GM19438 (cell line): Measurements from ENCODE around the gene PPP1R13B.

ENCODE experiments used
- ATAC-seq: cut with Tn5 transposase; IDR thresholded peaks from one replicate; pipeline ENCODE4 v1.9.1; 2021; ENCODE audit warnings: low read depth; ENCODE audit not compliant: unreplicated experiment

The PPP1R13B gene

DNA sequence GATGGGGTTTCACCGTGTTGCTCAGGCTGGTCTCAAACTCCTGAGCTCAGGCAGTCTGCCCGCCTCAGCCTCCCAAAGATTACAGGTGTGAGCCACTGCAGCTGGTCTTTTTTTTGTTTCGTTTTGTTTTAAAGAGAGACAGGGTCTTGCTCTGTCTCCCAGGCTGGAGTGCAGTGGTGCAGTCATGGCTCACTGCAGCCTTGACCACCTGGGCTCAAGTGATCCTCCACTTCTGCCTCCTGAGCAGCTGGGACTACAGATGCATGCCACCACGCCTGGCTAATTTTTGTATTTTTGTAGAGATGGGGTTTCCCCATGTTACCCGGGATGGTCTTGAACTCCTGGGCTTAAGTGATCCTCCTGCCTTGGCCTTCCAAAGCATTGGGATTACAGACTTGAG, 155.7 kb downstream of the PPP1R13B start:
- ATAC-seq = peak; percentile 76

GRCh38 chr14:103690332-103690731, 157.0 kb downstream of the PPP1R13B start:
- ATAC-seq = no peak

- ATAC-seq = peak; percentile 59
Measured at GRCh38 chr14:103688906-103689902, 158.2 kb downstream of the PPP1R13B start.

DNA sequence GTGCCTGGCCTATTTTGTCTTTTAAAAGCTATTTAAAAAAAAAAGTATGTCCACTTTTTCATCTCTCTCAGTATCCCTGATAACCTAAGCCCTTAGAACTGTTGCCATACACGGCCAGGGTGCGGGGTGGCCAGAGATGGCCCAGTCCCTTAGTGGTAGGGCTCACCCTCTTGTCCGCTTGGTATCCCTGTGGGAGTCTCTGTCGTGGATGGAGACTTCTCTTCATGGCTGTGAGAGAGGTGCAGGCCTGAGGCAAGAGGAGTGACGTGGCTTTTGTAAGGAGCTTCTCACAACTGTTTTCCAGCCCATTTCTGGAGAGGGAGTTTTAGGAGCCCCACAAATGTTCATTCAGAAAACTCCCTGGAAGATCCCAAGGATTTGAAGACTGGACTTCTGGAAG, 158.9 kb downstream of the PPP1R13B start:
- ATAC-seq = no peak

DNA sequence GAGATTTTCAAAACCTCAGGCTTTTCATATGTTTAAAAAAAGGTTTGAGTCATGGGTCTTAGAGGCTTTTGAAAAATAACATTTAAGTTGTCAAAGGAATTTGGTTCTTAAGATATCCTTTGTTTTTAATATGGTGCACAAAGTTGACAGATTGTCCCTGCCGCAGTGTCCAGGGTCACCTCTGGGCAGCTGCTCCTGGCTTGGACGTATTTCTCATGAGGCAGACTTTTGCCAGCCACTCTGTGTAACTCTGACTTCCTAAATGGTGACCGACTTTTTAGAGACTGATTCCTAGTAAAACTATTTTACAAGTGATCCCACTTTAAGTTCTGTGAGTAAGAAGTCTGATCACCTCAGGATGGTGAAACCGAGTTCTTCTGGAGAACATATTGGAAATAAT, 159.7 kb downstream of the PPP1R13B start:
- no peak for ATAC-seq

- no peak for ATAC-seq
Measured at GRCh38 chr14:103686831-103687485, 160.4 kb downstream of the PPP1R13B start.

DNA sequence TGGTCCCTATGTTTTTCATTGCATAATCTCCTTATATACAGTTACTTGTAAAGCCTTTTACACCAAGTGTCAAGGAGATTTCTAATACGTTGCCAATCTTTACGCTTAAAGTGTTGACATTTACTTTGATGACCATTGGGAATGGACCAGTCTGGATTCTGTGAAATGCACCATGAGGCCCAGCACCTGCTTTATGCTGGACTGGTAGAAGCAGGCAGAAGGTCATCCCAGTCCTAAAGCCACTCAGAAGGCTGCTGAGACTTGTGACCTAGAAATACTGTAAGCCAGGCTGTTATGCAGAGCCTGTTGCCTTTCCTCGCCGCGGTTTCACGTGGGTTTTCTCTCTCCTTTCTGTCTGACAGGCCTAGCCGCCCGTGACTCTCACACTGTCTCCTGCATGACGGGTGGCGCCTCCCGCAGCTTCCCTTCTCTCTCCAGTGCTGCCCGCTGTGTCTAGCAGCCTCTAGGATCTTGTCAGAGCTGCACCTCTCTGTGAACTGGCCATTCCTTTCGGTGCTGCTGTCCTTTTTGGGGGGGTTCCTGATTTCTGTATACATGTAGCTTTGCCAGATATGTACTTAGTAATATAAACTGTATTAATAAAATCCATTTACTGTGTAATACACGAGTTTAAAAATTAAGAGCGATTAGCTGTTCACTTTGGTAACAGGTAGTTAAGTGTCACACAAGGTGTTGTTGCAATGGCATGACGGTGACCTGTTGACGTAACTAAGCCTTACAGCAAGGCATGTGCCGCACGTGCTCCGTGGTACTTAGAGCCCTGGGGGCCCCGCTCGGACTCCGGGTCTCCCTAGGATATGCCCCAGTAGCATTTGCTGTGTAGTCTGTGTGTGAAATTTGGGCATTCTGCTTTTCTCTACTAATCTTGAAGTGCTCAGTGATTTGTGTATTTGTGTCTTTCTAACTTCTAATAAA, 161.8 kb downstream of the PPP1R13B start:
- no peak for ATAC-seq

GRCh38 chr14:103684871-103685270, 162.5 kb downstream of the PPP1R13B start:
- ATAC-seq = no peak

- ATAC-seq = no peak
Measured at GRCh38 chr14:103684471-103684870, 162.9 kb downstream of the PPP1R13B start.
